ENCODE results near the gene LIAS. TPM values are rescaled to one million over a fixed set of nuclear protein-coding genes. Genes with fewer than 3 reads are reported as not detected.
A peak's percentile ranks its signal among the peaks of the same experiment; 100 is the strongest.
"Not testable (repeated sequence)": the region's sequence is repeated elsewhere in the genome, so short reads cannot be mapped to it uniquely, and the experiment has no call there.

The LIAS gene
- 9.8 TPM for total RNA-seq (ENCODE audit: unreplicated experiment)
- long read RNA-seq, full-length matches to known transcripts: 7 of 7 reads
- long read RNA-seq, partial matches to known transcripts: 0 of 7 reads
- long read RNA-seq, other reads (novel, unspliced or antisense): 0 of 7 reads

DNA sequence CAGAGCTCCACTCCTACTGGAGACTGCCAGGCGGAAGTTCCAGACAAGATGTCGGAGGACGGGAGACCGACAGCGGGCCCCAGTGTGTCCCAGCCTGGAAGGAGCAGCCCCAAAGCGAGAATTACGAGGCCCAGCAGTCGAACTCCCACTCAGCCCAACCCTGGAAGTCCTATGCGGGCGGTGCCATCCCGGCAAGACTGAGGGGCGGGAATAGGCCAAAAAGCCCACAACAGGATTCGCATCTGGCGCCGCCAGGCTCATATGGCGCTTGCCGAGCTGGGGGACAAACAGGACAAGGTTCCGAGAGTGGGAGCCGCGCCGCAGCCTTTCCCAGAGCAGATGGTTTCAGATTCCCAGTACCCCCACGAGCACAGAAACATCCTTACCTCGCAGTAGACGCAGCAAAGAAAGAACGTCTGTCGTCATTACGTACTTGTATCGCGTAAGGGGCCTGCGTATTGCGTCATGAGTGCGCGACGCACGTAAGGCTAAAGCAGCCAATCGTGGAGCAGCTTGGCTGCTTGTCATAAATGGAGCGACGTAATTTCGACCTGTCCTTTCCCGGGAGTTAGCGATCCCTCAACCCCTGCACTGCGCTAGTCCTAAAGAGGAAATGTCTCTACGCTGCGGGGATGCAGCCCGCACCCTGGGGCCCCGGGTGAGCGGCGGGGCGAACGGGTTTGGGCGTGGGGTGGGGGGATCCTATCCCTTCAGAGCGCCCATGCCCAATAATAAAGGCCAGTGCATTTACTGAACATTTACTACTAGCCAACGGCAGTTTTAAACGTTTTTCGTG lies at the start of gene LIAS, which contains the start of gene RPL9:
Gene LIAS, plus strand, starts transcription at position 552 of the 796 bp plus-strand sequence. Its CDS starts 62 bp downstream, at position 614.
Gene RPL9, minus strand, starts transcription at position 418 of the 796 bp plus-strand sequence. CDS start 483 bp downstream, outside the sequence.
- peak within 1 kb of the TSS; percentile 99 for H3K4me3 Mint-ChIP-seq (ENCODE audit: unreplicated experiment)
- H3K27me3 Mint-ChIP-seq (ENCODE audit: unreplicated experiment): peaks cover 6% of the 10 kb centered on the region
- TF ChIP-seq, protein P1, sequence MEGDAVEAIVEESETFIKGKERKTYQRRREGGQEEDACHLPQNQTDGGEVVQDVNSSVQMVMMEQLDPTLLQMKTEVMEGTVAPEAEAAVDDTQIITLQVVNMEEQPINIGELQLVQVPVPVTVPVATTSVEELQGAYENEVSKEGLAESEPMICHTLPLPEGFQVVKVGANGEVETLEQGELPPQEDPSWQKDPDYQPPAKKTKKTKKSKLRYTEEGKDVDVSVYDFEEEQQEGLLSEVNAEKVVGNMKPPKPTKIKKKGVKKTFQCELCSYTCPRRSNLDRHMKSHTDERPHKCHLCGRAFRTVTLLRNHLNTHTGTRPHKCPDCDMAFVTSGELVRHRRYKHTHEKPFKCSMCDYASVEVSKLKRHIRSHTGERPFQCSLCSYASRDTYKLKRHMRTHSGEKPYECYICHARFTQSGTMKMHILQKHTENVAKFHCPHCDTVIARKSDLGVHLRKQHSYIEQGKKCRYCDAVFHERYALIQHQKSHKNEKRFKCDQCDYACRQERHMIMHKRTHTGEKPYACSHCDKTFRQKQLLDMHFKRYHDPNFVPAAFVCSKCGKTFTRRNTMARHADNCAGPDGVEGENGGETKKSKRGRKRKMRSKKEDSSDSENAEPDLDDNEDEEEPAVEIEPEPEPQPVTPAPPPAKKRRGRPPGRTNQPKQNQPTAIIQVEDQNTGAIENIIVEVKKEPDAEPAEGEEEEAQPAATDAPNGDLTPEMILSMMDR (IDR thresholded peaks at IDR 0.05; ENCODE audit: unreplicated experiment): no peak
- peak; percentile 88 for DNase-seq (ENCODE audit: low spot score)
- peaks cover 20% of the 10 kb centered on the region for H3K36me3 Mint-ChIP-seq (ENCODE audit: low read depth, unreplicated experiment)
- H3K9me3 Mint-ChIP-seq (ENCODE audit: unreplicated experiment): no peaks in the 10 kb centered on the region
- peaks cover 19% of the 10 kb centered on the region for H3K4me1 Mint-ChIP-seq (ENCODE audit: unreplicated experiment)
- peak within 1 kb of the TSS; percentile 99 for H3K27ac Mint-ChIP-seq (ENCODE audit: unreplicated experiment)

DNA sequence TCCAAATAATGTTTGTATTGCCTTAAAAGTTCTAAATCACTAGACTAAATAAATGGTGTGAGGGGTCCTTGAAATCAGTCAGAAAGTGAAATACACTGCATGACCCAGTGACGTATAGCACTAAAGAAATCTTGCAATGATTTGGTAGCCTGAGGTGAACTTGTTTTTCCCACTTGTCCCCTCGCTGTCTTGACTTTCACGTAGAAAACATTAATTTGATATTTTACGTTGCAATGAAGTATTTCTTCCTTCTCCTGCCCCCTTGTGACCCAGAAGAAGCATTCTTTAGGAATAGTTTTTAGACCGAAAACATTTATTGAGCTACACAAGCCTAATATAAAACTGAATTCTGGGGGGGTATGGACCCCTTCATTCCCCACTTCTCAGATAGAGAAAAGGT lies 48.4 kb upstream of the LIAS start:
- H3K9me3 Mint-ChIP-seq (ENCODE audit: unreplicated experiment): no peaks in the 10 kb centered on the region
- TF ChIP-seq, protein P1 (IDR thresholded peaks at IDR 0.05; ENCODE audit: unreplicated experiment): no peak
- no peak overlapping the region for H3K27ac Mint-ChIP-seq (ENCODE audit: unreplicated experiment)
- no peaks in the 10 kb centered on the region for H3K4me1 Mint-ChIP-seq (ENCODE audit: unreplicated experiment)
- H3K4me3 Mint-ChIP-seq (ENCODE audit: unreplicated experiment): no peak overlapping the region
- no peak for DNase-seq (ENCODE audit: low spot score)
- no peaks in the 10 kb centered on the region for H3K27me3 Mint-ChIP-seq (ENCODE audit: unreplicated experiment)
- H3K36me3 Mint-ChIP-seq (ENCODE audit: low read depth, unreplicated experiment): no peaks in the 10 kb centered on the region

DNA sequence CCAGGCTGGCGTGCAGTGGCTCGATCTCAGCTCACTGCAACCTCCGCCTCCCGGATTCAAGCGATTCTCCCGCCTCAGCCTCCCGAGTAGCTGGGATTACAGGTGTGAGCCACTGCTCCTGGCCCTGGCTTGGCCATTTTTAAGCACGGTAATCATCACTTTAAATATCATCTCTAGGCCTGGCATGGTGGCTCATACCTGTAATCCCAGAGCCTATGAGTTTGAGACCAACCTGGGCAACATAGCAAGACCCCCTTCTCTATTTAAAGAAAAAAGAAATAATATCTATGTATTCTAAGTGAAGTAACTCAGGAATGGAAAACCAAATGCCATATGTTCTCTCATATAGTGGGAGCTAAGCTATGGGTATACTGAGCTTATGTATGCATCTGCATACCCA lies 47.3 kb upstream of the LIAS start:
- H3K27me3 Mint-ChIP-seq (ENCODE audit: unreplicated experiment); H3K4me1 Mint-ChIP-seq (ENCODE audit: unreplicated experiment); H3K36me3 Mint-ChIP-seq (ENCODE audit: low read depth, unreplicated experiment); H3K9me3 Mint-ChIP-seq (ENCODE audit: unreplicated experiment); H3K4me3 Mint-ChIP-seq (ENCODE audit: unreplicated experiment); DNase-seq (ENCODE audit: low spot score); H3K27ac Mint-ChIP-seq (ENCODE audit: unreplicated experiment): not testable (repeated sequence)

DNA sequence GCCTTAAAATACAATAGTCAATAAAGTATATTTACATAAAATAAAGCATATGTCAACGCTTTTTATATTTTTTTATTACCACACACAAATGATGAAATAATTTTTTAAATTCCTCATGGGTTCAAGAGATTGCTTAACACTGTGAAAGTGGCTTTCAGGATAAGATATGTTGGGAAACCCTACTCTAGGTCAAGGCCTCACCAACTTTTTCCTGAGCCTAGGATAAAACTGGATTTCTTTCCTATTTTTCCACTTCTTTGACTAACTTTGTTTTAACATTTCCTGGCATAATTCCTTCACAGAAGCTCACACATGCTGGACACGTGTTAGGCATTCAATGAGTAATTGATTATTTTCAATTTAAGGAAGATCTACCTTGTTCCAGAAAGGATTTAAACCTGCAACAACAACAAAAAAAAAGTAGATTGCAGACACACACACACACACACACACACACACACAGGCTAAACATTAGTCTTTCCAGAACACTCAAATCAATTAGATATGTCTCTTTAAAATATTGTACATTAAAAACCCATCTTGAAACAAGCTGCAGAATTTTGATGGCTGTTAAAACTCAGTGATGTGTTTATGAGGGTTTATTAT lies 43.1 kb upstream of the LIAS start:
- TF ChIP-seq, protein P1 (IDR thresholded peaks at IDR 0.05; ENCODE audit: unreplicated experiment): no peak
- Mint-ChIP-seq H3K4me1 (ENCODE audit: unreplicated experiment) (no peaks in the 10 kb centered on the region), H3K27me3 (ENCODE audit: unreplicated experiment) (no peaks in the 10 kb centered on the region), H3K27ac (ENCODE audit: unreplicated experiment) (no peak overlapping the region), H3K4me3 (ENCODE audit: unreplicated experiment) (no peak overlapping the region), H3K9me3 (ENCODE audit: unreplicated experiment) (no peaks in the 10 kb centered on the region), H3K36me3 (ENCODE audit: low read depth, unreplicated experiment) (no peaks in the 10 kb centered on the region)
- DNase-seq (ENCODE audit: low spot score): no peak

DNA sequence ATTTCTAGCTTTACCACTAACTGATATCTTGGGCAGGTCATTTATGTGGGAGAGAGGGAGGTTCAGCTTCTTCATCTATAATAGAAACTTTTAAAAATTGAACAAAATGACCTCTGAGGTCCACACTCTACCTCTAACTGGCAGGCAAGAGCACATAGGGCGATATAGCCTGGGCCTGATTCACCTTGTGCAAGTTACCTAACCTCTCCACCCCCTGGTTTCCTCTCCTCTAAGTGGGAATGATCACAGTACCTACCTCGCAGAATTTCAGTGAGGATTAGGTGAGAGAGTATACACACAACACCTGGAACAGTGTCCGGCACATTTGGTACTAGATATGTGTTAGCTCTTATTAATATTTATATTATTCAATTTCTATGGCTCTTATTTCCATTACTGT lies 36.6 kb upstream of the LIAS start:
- no peak for DNase-seq (ENCODE audit: low spot score)
- Mint-ChIP-seq H3K27ac (ENCODE audit: unreplicated experiment) (no peak overlapping the region), H3K9me3 (ENCODE audit: unreplicated experiment) (no peaks in the 10 kb centered on the region), H3K4me3 (ENCODE audit: unreplicated experiment) (no peak overlapping the region), H3K27me3 (ENCODE audit: unreplicated experiment) (no peaks in the 10 kb centered on the region), H3K36me3 (ENCODE audit: low read depth, unreplicated experiment) (no peaks in the 10 kb centered on the region), H3K4me1 (ENCODE audit: unreplicated experiment) (no peaks in the 10 kb centered on the region)
- TF ChIP-seq, protein P1 (IDR thresholded peaks at IDR 0.05; ENCODE audit: unreplicated experiment): no peak

DNA sequence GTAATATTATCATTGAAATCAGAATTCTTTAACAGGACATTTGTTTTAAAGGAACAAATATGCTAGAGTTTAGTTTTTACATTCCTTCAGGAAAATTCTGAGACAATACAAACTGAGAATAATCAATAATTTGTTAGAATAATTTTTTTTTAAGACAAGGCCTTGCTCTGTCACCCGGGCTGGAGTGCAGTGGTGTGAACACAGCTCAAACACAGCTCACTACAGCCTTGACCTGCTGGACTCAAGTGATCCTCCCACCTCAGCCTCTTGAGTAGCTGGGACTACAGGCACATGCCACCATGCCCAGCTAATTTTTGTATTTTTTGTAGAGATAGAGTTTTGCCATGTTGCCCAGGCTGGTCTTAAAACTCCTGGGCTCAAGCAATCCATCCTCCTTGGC lies 33.6 kb upstream of the LIAS start:
- DNase-seq (ENCODE audit: low spot score); H3K9me3 Mint-ChIP-seq (ENCODE audit: unreplicated experiment); H3K4me3 Mint-ChIP-seq (ENCODE audit: unreplicated experiment): not testable (repeated sequence)

More for the DNA sequence above, 33.6 kb upstream of the LIAS start:
- H3K36me3 Mint-ChIP-seq (ENCODE audit: low read depth, unreplicated experiment); H3K4me1 Mint-ChIP-seq (ENCODE audit: unreplicated experiment); H3K27ac Mint-ChIP-seq (ENCODE audit: unreplicated experiment); H3K27me3 Mint-ChIP-seq (ENCODE audit: unreplicated experiment): not testable (repeated sequence)

All from endothelial cell (in vitro differentiated cells).